HG03039 (cell line): ENCODE data around the gene CIDEB.
A peak's percentile ranks its signal among the peaks of the same experiment; 100 is the strongest.
"Not testable (repeated sequence)": the region's sequence is repeated elsewhere in the genome, so short reads cannot be mapped to it uniquely, and the experiment has no call there.

Source experiments
- ATAC-seq: cut with Tn5 transposase; IDR thresholded peaks from one replicate; pipeline ENCODE4 v1.9.1; 2021; ENCODE audit warnings: mild to moderate bottlenecking, moderate library complexity; ENCODE audit not compliant: unreplicated experiment

Gene CIDEB, protein sequence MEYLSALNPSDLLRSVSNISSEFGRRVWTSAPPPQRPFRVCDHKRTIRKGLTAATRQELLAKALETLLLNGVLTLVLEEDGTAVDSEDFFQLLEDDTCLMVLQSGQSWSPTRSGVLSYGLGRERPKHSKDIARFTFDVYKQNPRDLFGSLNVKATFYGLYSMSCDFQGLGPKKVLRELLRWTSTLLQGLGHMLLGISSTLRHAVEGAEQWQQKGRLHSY

DNA sequence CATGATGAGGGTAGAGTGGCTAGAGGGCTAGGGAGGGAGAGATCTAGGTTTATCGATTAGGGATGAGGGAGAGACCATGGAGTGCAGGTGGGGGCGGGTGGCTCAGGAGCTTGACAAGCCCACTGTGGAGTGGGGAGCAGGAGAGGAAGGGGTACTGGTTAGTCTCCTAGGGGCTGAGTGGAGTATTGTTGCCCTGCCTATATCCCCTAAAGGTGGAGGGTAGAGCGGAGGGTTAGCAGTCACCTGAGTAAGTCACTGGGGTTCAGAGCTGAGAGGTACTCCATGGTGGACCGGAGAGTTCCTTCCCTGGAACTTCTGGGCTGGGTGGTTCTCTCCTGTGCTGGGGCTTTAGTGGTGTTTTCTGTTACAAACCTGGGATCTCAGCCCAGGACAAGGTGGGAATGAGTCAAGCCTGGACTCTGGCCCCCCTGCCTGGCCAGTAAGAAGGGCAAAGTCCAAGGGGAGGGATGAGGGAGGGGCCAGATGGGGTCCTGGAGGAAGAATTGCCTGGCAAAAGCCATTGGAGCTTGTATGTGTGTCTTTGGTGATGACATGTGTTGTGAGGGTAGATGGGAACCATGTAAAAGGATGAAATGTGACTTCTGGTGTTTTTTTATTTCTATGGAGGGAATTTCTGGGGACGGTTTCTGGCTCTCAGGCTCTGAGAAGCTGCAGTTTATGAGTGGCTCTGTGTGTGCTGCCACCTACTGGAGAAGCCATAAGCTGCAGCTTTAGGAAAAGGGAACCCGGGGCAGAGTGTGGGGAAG, at the start of gene CIDEB:
Gene CIDEB, minus strand, starts transcription at position 403 of the 767 bp plus-strand sequence. Its CDS starts 119 bp downstream, at position 284.
- no peak for ATAC-seq

DNA sequence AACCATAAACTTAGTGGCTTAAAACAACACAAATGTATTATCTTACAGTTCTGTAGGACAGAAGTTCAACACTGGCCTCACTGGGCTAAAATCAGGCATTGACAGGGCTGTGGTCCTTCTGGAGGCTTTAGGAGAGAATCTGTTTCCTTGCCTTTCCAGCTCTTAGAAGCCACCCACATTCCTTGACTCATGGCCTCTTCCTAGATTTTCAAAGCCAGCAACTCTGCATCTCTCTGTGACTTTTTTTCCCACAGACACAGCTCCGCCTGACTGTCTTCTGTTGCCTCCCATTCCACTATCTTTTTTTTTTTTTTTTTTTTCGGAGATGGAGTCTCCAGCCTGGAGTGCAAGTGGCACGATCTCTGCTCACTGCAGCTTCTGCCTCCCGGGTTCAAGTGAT, 48.4 kb upstream of the CIDEB start:
- no peak for ATAC-seq

DNA sequence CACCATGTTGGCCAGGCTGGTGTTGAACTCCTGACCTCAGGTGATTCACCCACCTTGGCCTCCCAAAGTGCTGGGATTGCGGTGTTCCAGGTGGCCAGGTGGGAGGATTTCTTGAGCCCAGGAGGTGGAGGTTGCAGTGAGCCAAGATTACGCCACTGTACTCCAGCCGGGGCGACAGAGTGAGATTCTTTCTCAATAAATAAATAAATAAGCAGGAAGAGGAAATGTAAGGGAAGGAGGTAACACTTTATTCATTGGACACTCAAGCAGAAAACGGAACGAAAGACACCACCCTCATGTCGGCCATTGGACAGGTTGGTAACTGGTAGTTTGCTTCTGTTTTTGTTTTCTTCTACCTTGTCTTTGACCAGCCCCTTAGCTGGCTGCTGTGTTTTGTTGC, 47.2 kb upstream of the CIDEB start:
- no peak for ATAC-seq

DNA sequence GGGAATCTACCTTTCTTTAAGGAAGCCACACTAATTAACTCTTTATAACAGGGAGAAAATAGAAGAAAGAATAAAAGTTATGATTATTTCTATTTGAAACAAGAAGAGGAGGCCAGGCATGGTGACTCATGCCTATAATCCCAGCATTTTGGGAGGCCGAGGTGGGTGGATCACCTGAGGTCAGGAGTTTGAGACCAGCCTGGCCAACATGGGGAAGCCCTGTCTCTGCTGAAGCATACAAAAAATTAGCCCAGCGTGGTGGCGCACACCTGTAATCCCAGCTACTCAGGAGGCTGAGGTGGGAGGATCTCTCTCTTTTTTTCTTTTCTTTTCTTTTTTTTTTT, 46.7 kb upstream of the CIDEB start:
- ATAC-seq = not testable (repeated sequence)

DNA sequence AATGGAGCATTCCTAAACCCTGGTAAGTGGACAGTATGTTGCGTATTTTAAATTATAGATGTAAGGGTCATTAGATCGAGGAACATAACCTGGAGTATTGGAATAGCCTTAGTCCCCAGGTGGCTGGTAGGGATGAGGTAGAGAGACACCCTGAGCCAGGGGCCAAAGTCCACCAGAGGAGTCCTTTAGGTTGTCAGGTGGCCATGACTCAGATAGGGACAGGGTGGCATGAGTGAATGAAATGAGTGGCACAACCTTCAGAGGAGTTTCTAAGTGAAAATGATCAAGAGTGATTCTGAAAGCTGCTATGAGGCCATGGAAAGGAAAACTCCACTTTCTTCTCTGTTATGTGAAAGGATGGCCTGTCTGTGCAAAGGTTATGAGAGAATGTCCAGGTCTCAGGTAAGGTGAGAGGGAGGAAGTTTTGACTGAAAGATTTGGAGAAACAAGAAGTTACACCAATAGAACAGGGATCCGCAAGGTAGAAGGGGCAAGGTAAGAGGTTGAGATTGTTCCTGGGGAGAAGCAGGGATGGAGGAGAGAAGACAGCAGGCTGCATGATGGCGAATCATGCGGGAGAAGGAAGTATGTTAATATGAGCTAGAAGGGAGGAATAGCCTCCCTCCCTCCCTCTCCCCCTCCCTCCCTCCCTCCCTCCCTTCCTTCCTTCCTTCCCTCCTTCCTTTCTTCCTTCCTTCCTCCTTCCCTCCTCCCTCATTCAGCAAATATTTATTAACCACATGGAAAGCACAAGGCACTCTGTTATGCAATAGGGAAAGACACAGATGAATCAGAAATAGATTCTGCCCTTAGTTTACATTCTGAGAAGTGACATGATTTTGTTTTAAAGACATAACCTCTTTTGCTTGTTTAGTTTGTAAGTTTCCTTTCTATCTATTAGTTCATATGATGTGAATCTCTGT, 46.0 kb upstream of the CIDEB start:
- ATAC-seq = no peak

DNA sequence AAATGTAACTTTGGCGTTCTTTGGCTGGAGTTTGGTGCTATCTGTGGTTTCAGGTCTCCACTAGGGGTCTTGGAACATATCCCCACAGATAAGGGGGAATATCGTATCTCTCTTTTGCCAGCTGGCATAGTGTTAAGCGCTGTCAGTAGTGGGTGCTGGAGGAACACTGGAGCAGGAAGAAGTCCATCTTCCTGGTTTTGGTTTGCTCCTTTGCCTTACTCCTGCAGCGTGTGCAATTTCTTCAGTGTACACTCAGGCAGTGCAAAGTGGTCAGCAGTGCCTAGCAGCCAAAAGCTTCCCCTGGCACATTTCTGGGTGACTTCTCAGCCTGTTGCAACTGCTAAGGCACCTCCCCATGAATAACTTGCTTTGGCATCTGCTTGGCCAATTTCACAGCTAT, 43.7 kb upstream of the CIDEB start:
- no peak for ATAC-seq

DNA sequence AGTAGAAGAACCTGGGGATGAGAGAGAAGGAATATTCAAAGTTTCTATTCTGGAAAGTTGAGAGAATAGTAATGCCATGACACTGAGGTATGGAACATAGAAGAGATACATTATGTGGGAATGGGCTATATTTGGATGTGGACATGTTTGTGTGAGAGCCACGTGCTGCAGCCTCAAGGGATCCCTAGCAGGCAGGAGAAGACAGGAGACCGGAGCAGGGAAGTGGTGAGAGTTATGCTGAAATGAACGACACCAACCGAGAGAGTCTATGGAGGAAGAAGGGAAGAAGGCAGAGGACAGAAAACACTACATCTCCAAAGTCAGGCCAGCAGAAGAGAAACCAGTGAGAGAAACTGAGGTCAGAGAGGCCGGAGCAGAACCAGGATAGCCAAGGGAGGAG, 42.0 kb upstream of the CIDEB start:
- no peak for ATAC-seq

DNA sequence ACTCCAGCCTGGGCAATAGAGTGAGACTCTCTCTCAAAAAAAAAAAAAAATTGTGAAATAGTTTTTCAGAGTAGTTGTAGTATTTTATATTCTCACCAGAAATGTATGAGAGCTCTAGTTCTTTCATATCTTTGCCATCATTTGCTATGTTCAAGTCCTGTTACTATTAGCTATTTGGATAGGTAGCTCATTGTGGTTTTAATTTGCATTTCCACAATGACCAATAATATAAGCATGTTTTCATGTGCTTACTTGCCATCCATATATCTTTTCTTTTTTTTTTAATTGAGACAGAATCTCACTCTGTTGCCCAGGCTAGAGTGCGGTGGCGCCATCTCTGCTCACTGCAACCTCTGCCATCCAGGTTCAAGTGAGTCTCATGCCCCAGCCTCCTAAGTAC, 40.4 kb upstream of the CIDEB start:
- no peak for ATAC-seq

DNA sequence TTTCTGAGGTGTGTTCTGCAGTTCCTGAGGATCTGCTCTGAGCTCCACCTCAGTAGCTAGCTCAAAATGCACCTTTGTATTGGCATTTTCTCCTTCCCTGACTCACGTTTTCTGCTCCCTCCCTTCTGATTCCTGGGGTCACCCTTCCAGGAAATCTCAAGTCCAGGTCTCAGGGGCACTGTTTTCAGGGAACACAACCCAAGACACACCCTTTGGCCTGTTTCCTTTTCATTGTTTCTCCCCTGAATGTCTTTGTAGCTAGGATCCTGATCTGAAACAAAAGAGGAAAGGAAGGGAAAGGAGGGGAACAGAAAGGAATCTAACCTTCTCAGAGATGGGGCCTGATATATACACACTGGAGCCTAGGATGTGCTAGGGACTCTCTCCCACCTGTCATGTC, 39.4 kb upstream of the CIDEB start:
- ATAC-seq = no peak

DNA sequence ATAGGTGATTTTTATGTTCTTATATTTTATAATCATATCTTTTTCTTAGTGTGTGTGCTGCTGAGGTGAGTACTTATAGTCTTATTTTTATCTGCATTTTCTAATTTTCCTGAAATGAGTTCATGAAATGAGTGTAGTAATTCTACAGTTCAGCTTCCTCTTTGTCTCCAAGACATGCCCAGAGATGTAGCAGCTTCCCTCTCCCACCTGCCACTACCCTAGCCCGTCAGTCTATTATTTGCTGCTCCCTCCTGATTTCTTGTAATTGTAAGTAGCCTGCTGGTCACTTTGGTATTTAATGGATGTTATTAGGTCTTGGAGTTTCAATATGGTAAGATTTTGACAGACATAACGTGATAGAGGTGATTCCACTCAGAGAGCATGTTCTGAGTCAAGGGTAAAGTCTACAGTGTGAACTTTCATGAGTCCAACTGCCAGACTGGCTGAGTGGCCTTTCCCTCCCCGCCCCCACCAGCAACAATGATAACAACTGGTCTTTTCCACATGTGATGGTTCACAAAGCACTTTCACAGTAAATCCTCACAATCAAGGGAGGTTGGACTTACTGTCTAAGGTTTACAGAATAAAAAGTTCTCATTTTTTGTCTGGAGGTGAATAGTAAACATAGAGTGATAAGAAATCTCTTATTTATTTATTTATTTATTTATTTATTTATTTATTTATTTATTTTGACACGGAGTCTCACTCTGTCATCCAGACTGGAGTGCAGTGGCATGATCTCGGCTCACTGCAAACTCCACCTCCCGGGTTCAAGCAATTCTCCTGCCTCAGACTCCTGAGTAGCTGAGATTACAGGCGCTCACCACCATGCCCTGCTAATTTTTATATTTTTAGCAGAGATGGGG, 36.3 kb upstream of the CIDEB start:
- ATAC-seq = no peak

DNA sequence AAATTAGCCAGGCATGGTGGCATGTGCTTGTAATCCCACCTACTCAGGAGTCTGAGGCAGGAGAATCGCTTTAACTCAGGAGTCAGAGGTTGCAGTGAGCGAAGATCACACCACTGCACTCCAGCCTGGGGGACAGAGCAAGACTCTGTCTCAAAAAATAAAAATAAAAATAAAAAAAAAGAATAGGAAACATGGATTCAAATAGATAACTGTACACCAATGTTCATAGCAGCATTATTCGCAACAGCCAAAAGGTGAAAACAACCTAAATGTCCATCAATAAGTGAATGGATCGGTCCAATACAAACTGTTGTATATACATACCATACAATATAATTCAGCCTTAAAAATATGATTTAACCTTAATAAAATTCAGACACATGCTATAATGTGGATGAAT, 35.1 kb upstream of the CIDEB start:
- ATAC-seq = no peak

DNA sequence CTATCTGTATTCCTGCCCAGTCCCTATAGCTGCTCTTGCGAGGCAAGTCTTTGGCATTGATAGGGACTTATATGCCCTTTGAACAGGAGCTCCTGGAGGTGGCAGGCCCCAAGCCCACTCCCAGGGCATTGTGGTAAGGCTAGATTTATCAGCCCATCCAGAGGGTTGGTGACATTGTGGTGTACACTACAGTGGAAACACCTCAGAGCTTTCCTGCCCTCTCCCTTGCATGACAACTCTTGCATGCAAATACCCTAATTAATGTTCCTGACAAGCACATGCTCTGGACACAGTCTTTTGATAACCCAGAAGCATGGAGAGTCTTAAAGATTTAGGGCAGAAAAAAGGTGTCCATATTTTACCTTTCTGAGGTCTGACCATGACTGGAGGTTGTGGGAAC, 32.8 kb upstream of the CIDEB start:
- no peak for ATAC-seq

DNA sequence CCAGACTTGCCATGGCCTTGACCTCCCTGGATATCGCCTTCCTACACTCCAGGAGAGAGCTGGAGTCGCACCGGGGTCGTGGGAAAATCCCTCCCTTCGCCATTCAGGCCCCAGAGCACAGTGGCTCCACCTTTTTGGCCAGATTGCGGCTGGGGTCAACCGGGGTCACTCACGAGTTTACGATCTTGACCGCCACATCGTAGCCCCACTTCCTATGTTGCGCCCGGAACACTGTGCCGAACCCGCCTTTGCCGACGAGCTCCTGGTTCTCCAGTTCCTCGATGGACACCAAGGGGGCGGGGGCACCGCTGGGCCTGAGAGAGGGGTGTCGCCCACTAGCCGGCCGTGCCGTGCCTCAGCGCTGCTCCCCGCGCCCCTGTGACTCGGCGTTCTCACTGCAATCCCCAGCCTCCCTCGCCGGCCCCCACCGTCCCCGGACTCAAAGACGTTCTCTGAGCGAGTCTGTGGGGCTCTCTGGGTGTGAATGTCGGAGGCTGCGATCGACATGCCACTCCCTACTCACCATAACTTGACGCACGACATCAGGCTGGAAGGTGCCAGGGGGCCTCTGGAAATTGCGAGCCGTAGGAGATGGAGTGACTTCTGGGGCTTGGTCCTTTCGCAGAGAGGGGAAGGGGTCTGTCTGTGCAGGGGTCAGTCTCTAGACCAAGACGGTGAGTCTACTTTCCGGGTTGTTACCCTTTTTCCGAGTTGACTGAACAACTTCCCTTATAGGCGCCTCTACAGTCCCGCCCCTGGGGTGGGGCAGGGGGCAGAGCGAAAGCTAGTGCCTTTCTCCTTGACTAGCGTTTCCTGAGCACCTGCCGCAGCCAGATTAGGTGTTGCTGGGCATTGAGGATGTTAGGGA, 31.7 kb upstream of the CIDEB start, which contains the start of gene RIPK3:
Gene RIPK3, minus strand, starts transcription at position 708 of the 868 bp plus-strand sequence. Its CDS starts 165 bp downstream, at position 543.
- peak; percentile 65 for ATAC-seq

DNA sequence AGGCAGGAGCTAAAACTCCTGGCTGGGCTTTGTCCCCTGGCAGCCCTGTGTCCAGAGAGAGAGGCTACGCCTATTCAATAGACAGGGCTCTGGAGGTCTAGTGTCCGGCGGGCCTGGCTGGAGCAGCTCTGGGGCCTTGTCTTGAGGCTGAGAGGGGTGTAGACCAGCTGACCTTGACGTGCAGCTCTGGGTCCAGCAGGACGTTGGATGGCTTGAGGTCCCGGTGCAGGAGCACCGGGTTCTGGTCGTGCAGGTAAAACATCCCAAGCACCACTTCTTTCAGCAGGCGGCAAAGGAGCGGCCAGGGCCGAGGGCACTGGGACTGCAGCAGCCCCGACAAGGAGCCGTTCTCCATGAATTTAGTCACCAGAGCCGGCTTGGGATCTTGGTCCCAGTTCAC, 31.1 kb upstream of the CIDEB start:
- no peak for ATAC-seq

DNA sequence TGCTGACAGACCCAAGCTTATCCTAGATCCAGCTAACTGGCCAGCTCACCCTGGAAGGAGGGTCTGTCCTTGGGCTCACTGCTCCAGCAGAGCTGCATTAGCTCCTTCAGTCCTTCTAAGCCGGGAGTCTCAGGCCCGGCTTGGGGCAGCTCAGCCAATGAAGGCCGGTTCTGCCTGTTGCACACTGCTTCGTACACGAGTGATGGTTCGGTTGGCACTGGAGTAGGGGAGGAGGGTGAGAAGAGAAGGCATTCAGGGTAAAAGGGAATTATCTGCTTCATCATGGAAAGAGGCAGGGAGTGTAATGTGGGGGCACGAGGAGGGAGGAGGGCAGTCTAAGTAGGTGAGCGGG, 30.0 kb upstream of the CIDEB start:
- no peak for ATAC-seq

DNA sequence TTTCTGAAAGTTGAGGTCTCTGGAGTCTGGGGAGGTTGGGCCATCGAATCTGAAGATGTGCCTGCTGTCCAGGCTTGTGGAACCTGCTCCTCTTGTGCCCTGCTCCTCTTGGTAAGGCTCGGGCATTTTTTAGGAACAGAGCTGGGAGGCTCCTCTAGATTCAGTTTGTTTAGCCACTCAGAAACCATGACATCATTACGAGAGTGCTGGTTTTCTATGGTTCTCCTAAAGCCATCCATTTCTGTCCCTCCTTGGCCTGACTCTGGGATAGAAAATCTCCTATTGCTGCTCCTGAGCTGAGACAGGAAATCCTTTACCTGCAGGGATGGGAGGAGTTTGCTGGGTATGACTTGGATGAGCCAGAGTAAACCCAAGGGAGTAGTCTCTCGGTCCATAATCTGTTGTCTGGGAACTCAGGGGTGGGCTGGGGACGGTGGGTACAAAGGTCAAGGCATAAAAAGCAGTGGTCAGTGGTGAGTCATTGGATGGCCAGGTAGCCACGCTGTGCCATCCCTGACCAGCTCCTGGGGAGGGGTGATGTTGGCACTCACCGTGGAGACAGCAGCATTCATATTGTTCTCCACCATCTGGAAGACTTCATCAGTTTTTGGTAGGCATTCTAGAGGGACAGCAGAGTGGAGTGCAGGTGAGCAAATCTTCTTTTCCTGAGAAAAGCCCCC, 29.5 kb upstream of the CIDEB start:
- ATAC-seq = no peak

DNA sequence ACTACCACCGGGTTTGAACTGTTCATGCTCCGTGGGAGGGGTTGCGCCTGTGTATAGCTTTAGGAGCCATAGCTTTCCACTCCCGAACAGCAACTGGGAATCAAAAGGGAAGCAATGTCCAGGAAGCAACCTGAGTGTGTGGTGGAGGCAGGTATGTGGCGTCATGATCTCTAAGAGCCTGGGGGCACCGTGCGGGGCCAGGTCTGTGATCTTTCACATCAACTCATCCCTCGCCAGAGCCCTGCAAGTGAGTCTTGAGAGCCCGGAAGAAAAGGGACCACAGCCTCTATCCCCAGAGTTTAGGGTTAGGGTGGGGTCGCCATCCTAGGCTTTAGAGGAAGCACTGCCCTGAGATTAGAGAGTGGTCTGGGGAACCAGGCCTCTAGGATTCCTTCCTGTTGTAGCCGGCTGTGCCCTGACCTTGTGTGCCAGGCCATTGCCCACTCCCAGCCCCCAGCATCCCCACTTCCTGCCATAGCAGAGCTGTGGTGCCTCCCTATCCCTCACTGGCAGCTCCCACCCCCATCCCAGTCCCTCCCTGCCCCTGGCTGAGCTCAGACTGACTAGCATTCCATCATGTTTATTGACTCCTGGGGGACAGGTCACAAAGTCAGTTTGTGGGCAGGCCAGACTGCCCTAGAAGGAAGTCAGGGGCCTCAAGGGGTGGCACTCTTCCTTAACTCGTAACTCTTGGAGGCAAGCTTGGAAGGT, 27.8 kb upstream of the CIDEB start:
- ATAC-seq = no peak

DNA sequence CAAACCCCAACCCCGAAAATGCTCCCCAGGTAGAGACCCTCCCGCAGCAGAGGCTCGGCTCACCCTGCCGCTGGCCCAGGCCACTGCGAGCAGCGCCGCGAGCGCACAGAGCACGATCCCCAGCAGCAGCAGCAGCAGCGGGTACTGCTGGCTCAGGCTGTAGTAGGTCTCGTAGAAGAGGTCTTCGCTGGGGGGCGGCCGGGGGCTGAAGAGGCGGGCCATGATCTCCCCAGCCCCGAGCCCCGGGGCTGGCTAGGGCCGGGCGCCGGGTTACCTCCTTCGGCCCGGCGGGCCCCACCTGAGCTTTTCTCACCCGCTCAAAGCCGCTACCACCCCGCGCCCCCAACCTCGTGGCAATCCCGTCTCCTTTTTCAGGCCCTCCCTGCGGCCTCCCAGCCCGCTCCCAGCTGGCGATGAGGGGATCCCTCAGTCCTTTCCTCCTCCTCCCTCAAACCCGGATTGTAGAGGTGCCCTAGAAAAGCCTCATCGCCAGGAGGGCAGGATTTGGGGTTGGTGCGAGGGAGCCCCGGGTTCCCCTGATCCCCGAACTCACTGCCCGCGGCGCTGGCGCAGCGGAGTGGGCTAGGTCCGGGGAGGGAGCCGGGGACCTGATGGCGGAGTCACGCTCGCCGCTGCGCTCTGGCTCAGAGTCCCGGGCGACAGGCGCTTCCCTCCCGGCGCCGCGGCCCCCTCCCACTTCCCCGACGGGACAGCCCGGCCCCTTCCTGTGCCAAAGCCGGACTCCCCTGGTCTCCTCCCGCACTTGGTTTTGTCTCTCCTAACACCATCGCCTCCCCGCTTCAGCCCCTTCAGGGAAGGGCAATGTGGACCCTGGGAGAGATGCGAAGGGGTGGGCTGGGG, 26.9 kb upstream of the CIDEB start, which contains the start of gene ADCY4:
Gene ADCY4, minus strand, starts transcription at position 641 of the 861 bp plus-strand sequence. Its CDS starts 419 bp downstream, at position 222.
- no peak for ATAC-seq
